Glutamatergic neuron (in vitro differentiated cells): ENCODE results near the gene ZBTB7C. TPM values are rescaled to one million over a fixed set of nuclear protein-coding genes. Genes with fewer than 3 reads are reported as not detected.

Source experiments
- DNase-seq: peaks from one replicate; pipeline ENCODE4 v3.0.0; 2022
- H3K27ac Mint-ChIP-seq: one replicate; pipeline ENCODE4 v1.8.0; 2020; ENCODE audit warnings: mild to moderate bottlenecking, mixed read lengths, inconsistent platforms; ENCODE audit not compliant: unreplicated experiment
- H3K27me3 Mint-ChIP-seq: one replicate; pipeline ENCODE4 v1.8.0; 2020; ENCODE audit warnings: mild to moderate bottlenecking, moderate library complexity, mixed read lengths, inconsistent platforms; ENCODE audit not compliant: unreplicated experiment
- H3K36me3 Mint-ChIP-seq: one replicate; pipeline ENCODE4 v1.8.0; 2020; ENCODE audit warnings: mild to moderate bottlenecking, mixed read lengths, inconsistent platforms; ENCODE audit not compliant: unreplicated experiment
- H3K4me1 Mint-ChIP-seq: one replicate; pipeline ENCODE4 v1.8.0; 2020; ENCODE audit warnings: mild to moderate bottlenecking, low read depth, mixed read lengths, inconsistent platforms; ENCODE audit not compliant: unreplicated experiment
- H3K4me3 Mint-ChIP-seq: one replicate; pipeline ENCODE4 v1.8.0; 2020; ENCODE audit warnings: mild to moderate bottlenecking, mixed read lengths, inconsistent platforms; ENCODE audit not compliant: unreplicated experiment
- H3K9me3 Mint-ChIP-seq: one replicate; pipeline ENCODE4 v1.8.0; 2020; ENCODE audit warnings: mild to moderate bottlenecking, moderate library complexity, mixed read lengths, inconsistent platforms; ENCODE audit not compliant: unreplicated experiment
- total RNA-seq: library from RNA; stranded (reverse); fragmentation: NEBNext Ultra II Directional; extraction: Animal tissue kit (Norgen Biotek cat#: 25700); gene quantifications from one replicate; pipeline ENCODE4 v1.2.1, GENCODE V29; 2021; ENCODE audit not compliant: unreplicated experiment
- TF ChIP-seq, protein P1 (sequence below): fragments of 200-600 bp; sonication (generic); IDR thresholded peaks from one replicate; pipeline ENCODE4 v1.5.0; 2021; ENCODE audit not compliant: partially characterized antibody, unreplicated experiment

ZBTB7C gene
- total RNA-seq, 1 donor from 2014 or later: 10.6 TPM

DNA sequence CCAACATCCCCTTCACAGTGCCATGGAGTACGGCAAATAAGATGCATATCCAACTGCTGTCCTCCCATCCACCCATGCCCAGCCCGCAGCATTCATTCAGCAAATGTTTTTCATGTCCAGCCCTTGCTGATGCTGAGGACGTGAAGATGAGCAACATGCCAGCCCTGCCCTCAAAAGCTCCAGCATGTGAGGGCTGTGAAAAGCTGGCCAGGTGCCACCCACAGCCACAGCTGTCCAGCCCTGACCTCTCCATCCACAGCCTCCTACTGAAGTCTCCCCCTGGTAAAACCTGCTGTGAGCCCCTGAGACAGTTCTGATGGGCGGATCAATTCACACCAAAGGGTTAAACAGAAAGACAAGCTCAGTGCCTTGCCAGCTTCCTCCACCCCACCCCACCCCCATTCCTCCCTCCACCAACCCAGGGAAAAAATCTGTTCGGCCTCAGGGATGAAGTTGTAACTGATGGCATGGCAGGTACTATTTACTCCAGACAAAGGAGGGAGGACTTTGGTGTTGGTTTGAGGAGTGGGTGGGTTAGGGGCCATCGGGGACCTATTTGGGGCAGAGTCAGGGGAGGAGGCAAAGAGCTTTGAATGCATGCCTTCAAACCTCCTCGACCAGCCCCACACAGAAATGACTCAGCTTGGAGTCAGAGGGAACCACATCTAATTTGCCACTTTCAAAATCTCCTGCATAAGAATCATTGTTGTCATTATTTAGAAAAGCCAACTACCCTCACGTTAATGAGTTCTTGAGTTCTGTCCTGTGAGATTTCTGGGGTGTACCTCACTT lies 4.3 kb downstream of the ZBTB7C start:
- Mint-ChIP-seq H3K4me1 (peaks cover 26% of the 10 kb centered on the region), H3K36me3 (no peaks in the 10 kb centered on the region), H3K27ac (peak overlapping the region; percentile 25), H3K9me3 (peaks cover 8% of the 10 kb centered on the region), H3K4me3 (no peak overlapping the region), H3K27me3 (peaks cover 19% of the 10 kb centered on the region)
- TF ChIP-seq, protein P1, sequence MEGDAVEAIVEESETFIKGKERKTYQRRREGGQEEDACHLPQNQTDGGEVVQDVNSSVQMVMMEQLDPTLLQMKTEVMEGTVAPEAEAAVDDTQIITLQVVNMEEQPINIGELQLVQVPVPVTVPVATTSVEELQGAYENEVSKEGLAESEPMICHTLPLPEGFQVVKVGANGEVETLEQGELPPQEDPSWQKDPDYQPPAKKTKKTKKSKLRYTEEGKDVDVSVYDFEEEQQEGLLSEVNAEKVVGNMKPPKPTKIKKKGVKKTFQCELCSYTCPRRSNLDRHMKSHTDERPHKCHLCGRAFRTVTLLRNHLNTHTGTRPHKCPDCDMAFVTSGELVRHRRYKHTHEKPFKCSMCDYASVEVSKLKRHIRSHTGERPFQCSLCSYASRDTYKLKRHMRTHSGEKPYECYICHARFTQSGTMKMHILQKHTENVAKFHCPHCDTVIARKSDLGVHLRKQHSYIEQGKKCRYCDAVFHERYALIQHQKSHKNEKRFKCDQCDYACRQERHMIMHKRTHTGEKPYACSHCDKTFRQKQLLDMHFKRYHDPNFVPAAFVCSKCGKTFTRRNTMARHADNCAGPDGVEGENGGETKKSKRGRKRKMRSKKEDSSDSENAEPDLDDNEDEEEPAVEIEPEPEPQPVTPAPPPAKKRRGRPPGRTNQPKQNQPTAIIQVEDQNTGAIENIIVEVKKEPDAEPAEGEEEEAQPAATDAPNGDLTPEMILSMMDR: no peak
- no peak for DNase-seq

DNA sequence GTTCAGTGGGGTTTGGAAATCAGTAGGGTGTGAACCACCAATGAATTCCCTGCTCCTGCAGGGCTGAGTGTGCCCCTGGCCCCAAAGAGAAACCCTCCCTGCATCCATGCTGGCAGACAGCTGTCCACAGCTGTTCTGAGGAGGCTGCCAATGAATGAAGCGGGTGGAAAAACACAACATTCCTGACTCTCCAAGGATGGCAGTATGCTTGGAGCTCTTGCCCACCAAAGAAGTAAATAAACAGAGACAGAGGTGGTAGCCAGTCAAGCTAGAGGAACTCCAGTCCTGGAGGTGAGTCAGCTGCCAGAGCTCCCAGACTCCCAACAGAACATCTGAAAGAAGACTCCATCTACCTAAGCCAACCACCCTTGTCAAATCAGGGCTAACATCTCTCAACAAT lies 6.2 kb downstream of the ZBTB7C start:
- H3K9me3 Mint-ChIP-seq: peaks cover 5% of the 10 kb centered on the region
- peaks cover 17% of the 10 kb centered on the region for H3K27me3 Mint-ChIP-seq
- peaks cover 28% of the 10 kb centered on the region for H3K4me1 Mint-ChIP-seq
- no peak overlapping the region for H3K27ac Mint-ChIP-seq
- DNase-seq: no peak
- H3K4me3 Mint-ChIP-seq: no peak overlapping the region
- no peaks in the 10 kb centered on the region for H3K36me3 Mint-ChIP-seq
- TF ChIP-seq, protein P1: no peak

DNA sequence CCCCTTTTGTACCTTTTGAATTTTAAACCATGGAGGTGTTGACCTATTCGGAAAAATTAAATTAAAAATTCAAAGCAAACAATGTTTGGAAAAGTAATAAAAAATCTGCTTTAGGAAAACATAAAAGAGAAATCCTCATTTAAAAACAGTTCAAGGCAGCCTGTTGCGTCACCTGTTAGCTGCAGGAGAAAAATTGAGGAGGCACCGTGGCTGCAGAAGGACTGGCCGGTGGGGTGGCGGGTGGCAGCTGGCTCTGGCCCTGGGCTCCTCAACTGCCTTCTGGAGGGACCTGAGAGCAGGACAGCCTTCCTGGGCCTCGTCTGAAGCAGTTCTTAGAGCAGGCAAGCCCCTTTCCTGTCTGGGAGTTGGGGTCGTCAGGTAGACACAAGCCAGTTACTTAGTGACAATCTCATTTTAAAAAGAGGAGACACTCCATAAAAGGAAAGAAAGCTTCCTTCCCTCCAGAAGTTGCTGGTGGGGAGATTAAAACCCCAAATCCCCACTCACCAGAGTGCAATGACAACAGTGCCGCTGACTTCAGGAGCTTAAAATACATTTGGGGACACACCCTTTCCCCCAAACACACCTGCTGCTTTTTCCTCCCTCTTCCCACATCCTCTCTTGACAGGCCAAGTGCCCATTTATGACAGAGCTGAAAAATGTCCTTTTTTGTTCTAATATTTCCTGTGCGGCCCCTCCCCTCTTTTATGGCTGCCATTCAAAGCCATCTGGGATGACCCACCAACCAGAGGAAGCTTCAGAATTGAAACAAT lies 9.7 kb downstream of the ZBTB7C start:
- TF ChIP-seq, protein P1: no peak
- Mint-ChIP-seq H3K4me1 (peaks cover 4% of the 10 kb centered on the region), H3K27me3 (peaks cover 8% of the 10 kb centered on the region)

DNA sequence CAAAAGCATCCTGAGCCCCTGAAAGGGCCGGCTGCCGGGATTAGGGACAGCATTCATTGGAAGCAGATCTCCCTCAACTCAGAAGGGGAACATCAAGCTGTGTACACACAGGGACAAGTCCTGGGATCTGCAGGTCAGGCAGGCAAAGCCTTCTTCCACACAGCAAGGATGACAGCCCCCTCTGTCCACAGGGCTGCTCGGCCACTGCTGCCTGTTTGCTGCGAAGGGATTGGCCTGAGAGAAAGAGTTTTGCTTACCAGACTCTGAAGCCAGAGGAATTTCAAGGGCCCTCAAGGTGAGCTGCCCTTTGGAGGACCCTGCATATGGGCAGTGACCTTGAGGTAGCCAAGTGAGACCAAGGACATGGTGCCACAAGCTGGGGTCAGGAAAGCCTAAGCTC lies 11.1 kb downstream of the ZBTB7C start:
- Mint-ChIP-seq H3K27me3 (peaks cover 4% of the 10 kb centered on the region), H3K4me3 (no peak overlapping the region), H3K9me3 (peaks cover 5% of the 10 kb centered on the region), H3K4me1 (peaks cover 4% of the 10 kb centered on the region), H3K36me3 (no peaks in the 10 kb centered on the region), H3K27ac (no peak overlapping the region)
- TF ChIP-seq, protein P1: no peak
- DNase-seq: no peak

More for the DNA sequence above, 9.7 kb downstream of the ZBTB7C start:
- Mint-ChIP-seq H3K27ac (no peak overlapping the region), H3K4me3 (peak overlapping the region; percentile 9), H3K9me3 (peaks cover 5% of the 10 kb centered on the region), H3K36me3 (no peaks in the 10 kb centered on the region)
- DNase-seq: no peak

DNA sequence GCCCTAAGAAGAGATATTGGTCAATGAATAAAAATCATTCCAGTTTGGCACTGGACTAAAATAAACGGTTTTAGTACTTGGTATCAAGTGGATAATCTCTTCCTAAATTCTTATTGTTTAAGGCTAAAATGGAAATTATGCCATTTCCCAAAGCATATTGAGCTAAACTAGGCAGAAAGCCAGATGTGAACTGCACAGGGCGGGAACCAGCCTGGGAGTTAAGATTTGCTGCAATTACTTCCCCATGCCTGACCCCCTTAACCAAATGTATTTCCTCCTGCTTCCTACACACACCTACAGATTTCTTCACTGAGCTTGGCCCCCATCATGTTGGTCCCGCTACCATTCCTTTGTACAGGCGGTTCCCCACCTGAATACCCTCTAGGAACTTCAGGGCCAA lies 12.2 kb downstream of the ZBTB7C start:
- H3K27ac Mint-ChIP-seq: no peak overlapping the region
- DNase-seq: no peak

More for the DNA sequence above, 12.2 kb downstream of the ZBTB7C start:
- Mint-ChIP-seq H3K4me1 (peaks cover 4% of the 10 kb centered on the region), H3K27me3 (peaks cover 2% of the 10 kb centered on the region), H3K36me3 (no peaks in the 10 kb centered on the region), H3K4me3 (no peak overlapping the region), H3K9me3 (peaks cover 2% of the 10 kb centered on the region)
- TF ChIP-seq, protein P1: no peak
